ENCODE results near the gene ROBO3. TPM values are rescaled to one million over a fixed set of nuclear protein-coding genes. Genes with fewer than 3 reads are reported as not detected.

The ROBO3 gene
- total RNA-seq, 4 donors from 2014 or later: 10.7 to 19.7 (median 16.7) TPM

DNA sequence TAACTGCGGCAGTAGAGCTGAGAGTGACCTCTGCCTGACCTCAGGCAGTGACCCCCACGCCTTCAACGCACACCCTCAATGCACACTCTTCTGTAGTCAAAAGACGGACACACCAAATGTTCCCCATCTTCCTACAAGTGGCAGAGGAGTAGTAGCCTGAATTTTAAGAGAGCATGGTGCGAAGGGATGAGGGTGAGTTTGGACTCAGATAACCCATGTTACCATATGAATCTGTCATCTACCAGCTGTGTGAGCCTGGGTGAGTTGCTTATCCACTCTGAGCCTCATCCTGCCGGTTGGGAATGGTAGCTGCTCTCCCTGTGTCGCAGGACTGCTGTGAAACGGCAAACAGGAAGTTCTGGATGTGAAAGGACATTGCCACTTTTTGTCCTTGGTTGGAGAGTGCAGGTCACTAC is 20.6 kb upstream of the ROBO3 start:
- TF ChIP-seq CTCF (IDR thresholded peaks at IDR 0.05; ENCODE audit: low read depth): no peak

GRCh38 chr11:124846070-124846673 is 19.1 kb upstream of the ROBO3 start:
- TF ChIP-seq CTCF (IDR thresholded peaks at IDR 0.05; ENCODE audit: low read depth): no peak

DNA sequence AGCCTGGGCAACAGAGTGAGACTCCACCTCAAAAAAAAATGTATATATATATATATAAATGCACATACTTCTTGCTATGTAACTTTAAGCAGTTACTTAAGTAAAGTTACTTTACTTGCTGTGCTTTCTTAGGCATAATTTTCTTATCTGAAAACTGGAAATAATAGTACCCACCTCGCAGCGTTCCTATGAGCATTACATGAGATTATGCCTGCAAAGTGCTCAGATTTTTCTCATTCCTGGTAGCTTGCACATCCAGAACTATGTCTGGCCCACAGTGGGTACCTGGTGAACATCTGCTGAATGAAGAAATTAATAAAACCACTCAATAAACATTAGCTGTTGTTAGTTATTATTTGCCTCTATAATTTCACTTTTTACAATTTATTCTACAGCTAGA is 6.1 kb upstream of the ROBO3 start:
- TF ChIP-seq CTCF (IDR thresholded peaks at IDR 0.05; ENCODE audit: low read depth): no peak

DNA sequence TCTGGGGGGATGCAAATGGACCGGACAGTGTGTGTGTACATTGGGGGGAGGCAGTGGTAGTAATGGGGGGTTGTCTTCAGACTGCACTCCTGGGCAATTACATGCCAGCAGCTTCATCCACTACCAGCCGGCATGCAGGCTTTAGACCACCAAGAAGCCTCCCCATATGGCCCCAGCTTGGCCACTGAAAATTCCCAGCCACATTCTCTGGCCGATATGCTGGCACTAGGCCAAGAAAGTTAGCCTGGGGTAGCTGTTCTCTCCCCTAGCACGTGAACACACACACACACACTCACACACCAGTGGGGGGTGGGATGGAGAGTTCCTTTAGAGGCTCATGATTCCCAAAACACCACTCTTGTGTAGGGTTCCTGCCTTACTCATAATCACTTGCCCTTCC is 3.6 kb upstream of the ROBO3 start:
- TF ChIP-seq CTCF (IDR thresholded peaks at IDR 0.05; ENCODE audit: low read depth): no peak

- no peak for TF ChIP-seq CTCF (IDR thresholded peaks at IDR 0.05; ENCODE audit: low read depth)
Measured at GRCh38 chr11:124863137-124863825, 2.0 kb upstream of the ROBO3 start.

- no peak for TF ChIP-seq CTCF (IDR thresholded peaks at IDR 0.05; ENCODE audit: low read depth)
Measured at GRCh38 chr11:124863826-124864165, 1.4 kb upstream of the ROBO3 start.

DNA sequence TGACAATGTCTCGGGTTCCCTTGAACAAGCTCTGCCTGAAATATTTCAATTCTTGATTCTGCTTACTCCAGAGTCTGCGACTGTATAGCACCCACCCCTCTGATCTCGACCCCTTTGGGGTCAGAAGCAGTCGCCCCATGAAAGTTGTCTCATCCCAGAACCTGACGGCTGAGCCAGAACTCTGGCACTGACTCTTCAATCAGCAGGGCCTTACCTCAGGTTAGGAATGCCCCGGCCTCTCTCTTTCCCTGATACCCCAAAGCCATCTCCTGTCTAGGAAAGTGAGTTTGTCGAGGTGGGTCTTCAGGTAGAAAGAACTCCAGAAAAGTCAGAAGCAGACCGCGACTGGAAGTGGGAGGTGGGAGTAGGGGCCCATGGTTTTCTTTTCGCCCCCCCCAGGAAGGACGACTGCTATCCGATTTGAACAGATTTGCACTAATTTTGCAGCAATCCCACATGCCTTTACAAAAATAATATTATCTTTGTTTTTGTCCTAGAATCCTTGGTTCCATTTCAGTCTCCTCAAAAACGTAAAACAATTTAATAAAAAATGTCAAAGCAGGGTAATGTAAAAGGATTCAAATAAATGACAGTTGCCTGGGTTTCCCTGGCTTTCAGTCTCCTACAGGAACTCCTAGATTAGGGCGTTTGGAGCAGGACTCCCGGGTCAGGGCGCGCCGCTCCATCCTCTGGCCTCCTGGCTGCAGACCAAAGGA is 898 bp upstream of the ROBO3 start:
- no peak for TF ChIP-seq CTCF (IDR thresholded peaks at IDR 0.05; ENCODE audit: low read depth)

All from subcutaneous adipose tissue (tissue), 4 donors.